Dedifferentiated amniotic fluid mesenchymal stem cell (primary cell): ENCODE results near the gene CLDN19.
A peak's percentile ranks its signal among the peaks of the same experiment; 100 is the strongest.

Source experiments
- DNase-seq: peaks from one replicate; pipeline ENCODE4 v3.0.0-alpha.2; 2016; ENCODE audit errors: extremely low spot score

CLDN19 gene

GRCh38 chr1:42739753-42740700 lies at the start of gene CLDN19:
Gene CLDN19 (minus strand): TSS chr1:42740236. CDS start chr1:42740063, 173 bp downstream.
- DNase-seq = no peak

GRCh38 chr1:42788021-42788420 lies 48.0 kb upstream of the CLDN19 start:
- DNase-seq = no peak

- DNase-seq = no peak
Measured at GRCh38 chr1:42786097-42786496, 46.1 kb upstream of the CLDN19 start.

- DNase-seq = no peak
Measured at GRCh38 chr1:42784946-42785693, 45.1 kb upstream of the CLDN19 start, which contains the start of gene TMEM269. Gene TMEM269 (plus strand): TSS chr1:42784991. CDS start chr1:42789894, 4,903 bp downstream.

GRCh38 chr1:42784547-42784945 lies 44.5 kb upstream of the CLDN19 start:
- no peak for DNase-seq

GRCh38 chr1:42783092-42783491 lies 43.1 kb upstream of the CLDN19 start:
- no peak for DNase-seq

- DNase-seq = no peak
Measured at GRCh38 chr1:42780176-42780575, 40.1 kb upstream of the CLDN19 start.

GRCh38 chr1:42779725-42780124 lies 39.7 kb upstream of the CLDN19 start:
- no peak for DNase-seq

GRCh38 chr1:42777852-42778251 lies 37.8 kb upstream of the CLDN19 start:
- DNase-seq = no peak

- DNase-seq = no peak
Measured at GRCh38 chr1:42776502-42776901, 36.5 kb upstream of the CLDN19 start.

- no peak for DNase-seq
Measured at GRCh38 chr1:42774928-42775526, 35.0 kb upstream of the CLDN19 start.

GRCh38 chr1:42773420-42773819 lies 33.4 kb upstream of the CLDN19 start:
- no peak for DNase-seq

GRCh38 chr1:42769811-42770210 lies 29.8 kb upstream of the CLDN19 start:
- no peak for DNase-seq

- DNase-seq = no peak
Measured at GRCh38 chr1:42768172-42768571, 28.1 kb upstream of the CLDN19 start.

GRCh38 chr1:42767510-42768000 lies 27.5 kb upstream of the CLDN19 start:
- DNase-seq = no peak

GRCh38 chr1:42766741-42767509 lies 26.9 kb upstream of the CLDN19 start, which contains the start of the genes C1orf50 and P3H1:
Gene C1orf50 (plus strand): TSS chr1:42767249. CDS start chr1:42767312, 63 bp downstream.
Gene P3H1 (minus strand): TSS chr1:42767028. CDS start chr1:42766971, 57 bp downstream.
- peak; percentile 99 for DNase-seq

GRCh38 chr1:42765832-42766740 lies 26.1 kb upstream of the CLDN19 start:
- DNase-seq = peak; percentile 76

GRCh38 chr1:42765269-42765668 lies 25.2 kb upstream of the CLDN19 start:
- DNase-seq = no peak

GRCh38 chr1:42762269-42762668 lies 22.2 kb upstream of the CLDN19 start:
- no peak for DNase-seq

GRCh38 chr1:42761567-42761966 lies 21.5 kb upstream of the CLDN19 start:
- no peak for DNase-seq
